Activated CD4-positive, alpha-beta T cell treated with anti-CD3 and anti-CD28 coated beads, Interleukin-2, amount 10 ng/mL, durations not matched to agents 24 days and 14 days (primary cell): ENCODE data around the gene CDKL5. TPM values are rescaled to one million over a fixed set of nuclear protein-coding genes. Genes with fewer than 3 reads are reported as not detected.

Experiments
- DNase-seq: peaks from one replicate; pipeline ENCODE4 v3.0.0; 2022
- H3K27ac Mint-ChIP-seq: one replicate; pipeline ENCODE4 v1.8.0; 2022; ENCODE audit warnings: mild to moderate bottlenecking, mixed read lengths
- H3K27me3 Mint-ChIP-seq: one replicate; pipeline ENCODE4 v1.8.0; 2022; ENCODE audit warnings: mixed read lengths
- H3K36me3 Mint-ChIP-seq: one replicate; pipeline ENCODE4 v1.8.0; 2022; ENCODE audit warnings: low read depth, mild to moderate bottlenecking, mixed read lengths
- H3K4me1 Mint-ChIP-seq: one replicate; pipeline ENCODE4 v1.8.0; 2021; ENCODE audit warnings: mixed read lengths
- H3K4me3 Mint-ChIP-seq: one replicate; pipeline ENCODE4 v1.8.0; 2022; ENCODE audit warnings: mild to moderate bottlenecking, moderate library complexity, mixed read lengths
- H3K9me3 Mint-ChIP-seq: one replicate; pipeline ENCODE4 v1.8.0; 2021; ENCODE audit warnings: mixed read lengths
- intact Hi-C: fragments of 100-400 bp; cut with micrococcal nuclease; formaldehyde crosslinking; loops from one replicate; pipeline ENCODE4 v1.15.1; 2023
- total RNA-seq: library from RNA; stranded (reverse); gene quantifications from 2 replicates; pipeline ENCODE4 v1.2.3, GENCODE V29; 2022

CDKL5 gene
- total RNA-seq, 1 donor from 2014 or later, result 0.23 TPM

- Mint-ChIP-seq H3K4me3 (no peak overlapping the region), H3K4me1 (no peaks in the 10 kb centered on the region), H3K9me3 (no peaks in the 10 kb centered on the region), H3K27ac (no peak overlapping the region), H3K27me3 (no peaks in the 10 kb centered on the region), H3K36me3 (no peaks in the 10 kb centered on the region)
- no peak for DNase-seq
- intact Hi-C loops, result no loop called here
Observed at GRCh38 chrX:18490806-18491555, 65.6 kb downstream of the CDKL5 start.

GRCh38 chrX:18491587-18492340 is 66.4 kb downstream of the CDKL5 start:
- DNase-seq, result no peak
- Mint-ChIP-seq H3K9me3 (no peaks in the 10 kb centered on the region), H3K4me1 (no peaks in the 10 kb centered on the region), H3K4me3 (no peak overlapping the region), H3K27ac (no peak overlapping the region), H3K27me3 (no peaks in the 10 kb centered on the region), H3K36me3 (no peaks in the 10 kb centered on the region)
- intact Hi-C loops, result no loop called here

- no peaks in the 10 kb centered on the region for H3K9me3 Mint-ChIP-seq
Observed at GRCh38 chrX:18534949-18535348, 109.5 kb downstream of the CDKL5 start.

GRCh38 chrX:18537068-18537467 is 111.7 kb downstream of the CDKL5 start:
- no peaks in the 10 kb centered on the region for H3K4me1 Mint-ChIP-seq
- no peaks in the 10 kb centered on the region for H3K27me3 Mint-ChIP-seq
- intact Hi-C loops, result no loop called here
- no peak overlapping the region for H3K4me3 Mint-ChIP-seq
- no peak for DNase-seq
- H3K27ac Mint-ChIP-seq, result no peak overlapping the region
- H3K36me3 Mint-ChIP-seq, result no peaks in the 10 kb centered on the region
- H3K9me3 Mint-ChIP-seq, result no peaks in the 10 kb centered on the region

More at GRCh38 chrX:18534949-18535348, 109.5 kb downstream of the CDKL5 start:
- Mint-ChIP-seq H3K4me1 (no peaks in the 10 kb centered on the region), H3K27ac (no peak overlapping the region), H3K27me3 (no peaks in the 10 kb centered on the region), H3K36me3 (no peaks in the 10 kb centered on the region), H3K4me3 (no peak overlapping the region)
- no peak for DNase-seq
- intact Hi-C loops, result no loop called here

- H3K27me3 Mint-ChIP-seq, result no peaks in the 10 kb centered on the region
- H3K36me3 Mint-ChIP-seq, result no peaks in the 10 kb centered on the region
- intact Hi-C loops, result no loop called here
- H3K27ac Mint-ChIP-seq, result no peak overlapping the region
- no peaks in the 10 kb centered on the region for H3K4me1 Mint-ChIP-seq
- no peaks in the 10 kb centered on the region for H3K9me3 Mint-ChIP-seq
- H3K4me3 Mint-ChIP-seq, result no peak overlapping the region
- DNase-seq, result no peak
Observed at GRCh38 chrX:18537524-18537923, 112.1 kb downstream of the CDKL5 start.

GRCh38 chrX:18542131-18542530 is 116.7 kb downstream of the CDKL5 start:
- intact Hi-C loops, result no loop called here
- Mint-ChIP-seq H3K4me1 (no peaks in the 10 kb centered on the region), H3K9me3 (no peaks in the 10 kb centered on the region), H3K27ac (no peak overlapping the region), H3K4me3 (no peak overlapping the region), H3K27me3 (no peaks in the 10 kb centered on the region), H3K36me3 (no peaks in the 10 kb centered on the region)
- DNase-seq, result no peak

- Mint-ChIP-seq H3K4me1 (no peaks in the 10 kb centered on the region), H3K36me3 (no peaks in the 10 kb centered on the region), H3K27ac (no peak overlapping the region), H3K4me3 (no peak overlapping the region), H3K9me3 (no peaks in the 10 kb centered on the region), H3K27me3 (no peaks in the 10 kb centered on the region)
- no peak for DNase-seq
- intact Hi-C loops, result no loop called here
Observed at GRCh38 chrX:18542905-18543304, 117.5 kb downstream of the CDKL5 start.

- Mint-ChIP-seq H3K27ac (no peak overlapping the region), H3K4me1 (no peaks in the 10 kb centered on the region), H3K27me3 (no peaks in the 10 kb centered on the region), H3K9me3 (no peaks in the 10 kb centered on the region), H3K36me3 (no peaks in the 10 kb centered on the region), H3K4me3 (no peak overlapping the region)
- DNase-seq, result no peak
- intact Hi-C loops, result no loop called here
Observed at GRCh38 chrX:18543738-18544137, 118.3 kb downstream of the CDKL5 start.

- no peak overlapping the region for H3K4me3 Mint-ChIP-seq
- no peaks in the 10 kb centered on the region for H3K4me1 Mint-ChIP-seq
- no peak for DNase-seq
- H3K27ac Mint-ChIP-seq, result no peak overlapping the region
- intact Hi-C loops, result no loop called here
- H3K27me3 Mint-ChIP-seq, result no peaks in the 10 kb centered on the region
- H3K36me3 Mint-ChIP-seq, result no peaks in the 10 kb centered on the region
- H3K9me3 Mint-ChIP-seq, result no peaks in the 10 kb centered on the region
Observed at GRCh38 chrX:18545771-18546170, 120.4 kb downstream of the CDKL5 start.

- intact Hi-C loops, result no loop called here
Observed at GRCh38 chrX:18548996-18549395, 123.6 kb downstream of the CDKL5 start.

GRCh38 chrX:18549643-18550042 is 124.2 kb downstream of the CDKL5 start:
- no peaks in the 10 kb centered on the region for H3K9me3 Mint-ChIP-seq
- no peaks in the 10 kb centered on the region for H3K27me3 Mint-ChIP-seq
- H3K4me3 Mint-ChIP-seq, result no peak overlapping the region
- intact Hi-C loops, result no loop called here
- no peak overlapping the region for H3K27ac Mint-ChIP-seq
- H3K36me3 Mint-ChIP-seq, result no peaks in the 10 kb centered on the region
- no peaks in the 10 kb centered on the region for H3K4me1 Mint-ChIP-seq
- DNase-seq, result no peak

More at GRCh38 chrX:18548996-18549395, 123.6 kb downstream of the CDKL5 start:
- H3K27me3 Mint-ChIP-seq, result no peaks in the 10 kb centered on the region
- H3K36me3 Mint-ChIP-seq, result no peaks in the 10 kb centered on the region
- no peaks in the 10 kb centered on the region for H3K9me3 Mint-ChIP-seq
- no peak for DNase-seq
- H3K27ac Mint-ChIP-seq, result no peak overlapping the region
- no peak overlapping the region for H3K4me3 Mint-ChIP-seq
- no peaks in the 10 kb centered on the region for H3K4me1 Mint-ChIP-seq

- no peaks in the 10 kb centered on the region for H3K4me1 Mint-ChIP-seq
- H3K4me3 Mint-ChIP-seq, result no peak overlapping the region
- DNase-seq, result no peak
- intact Hi-C loops, result no loop called here
- H3K9me3 Mint-ChIP-seq, result no peaks in the 10 kb centered on the region
- H3K36me3 Mint-ChIP-seq, result no peaks in the 10 kb centered on the region
- no peaks in the 10 kb centered on the region for H3K27me3 Mint-ChIP-seq
- H3K27ac Mint-ChIP-seq, result no peak overlapping the region
Observed at GRCh38 chrX:18557879-18558278, 132.5 kb downstream of the CDKL5 start.

GRCh38 chrX:18558799-18559198 is 133.4 kb downstream of the CDKL5 start:
- Mint-ChIP-seq H3K4me1 (no peaks in the 10 kb centered on the region), H3K36me3 (no peaks in the 10 kb centered on the region), H3K27ac (no peak overlapping the region), H3K9me3 (no peaks in the 10 kb centered on the region), H3K4me3 (no peak overlapping the region), H3K27me3 (no peaks in the 10 kb centered on the region)
- DNase-seq, result no peak
- intact Hi-C loops, result no loop called here

- no peaks in the 10 kb centered on the region for H3K36me3 Mint-ChIP-seq
- no peaks in the 10 kb centered on the region for H3K9me3 Mint-ChIP-seq
- no peaks in the 10 kb centered on the region for H3K4me1 Mint-ChIP-seq
- no peaks in the 10 kb centered on the region for H3K27me3 Mint-ChIP-seq
- H3K27ac Mint-ChIP-seq, result no peak overlapping the region
- H3K4me3 Mint-ChIP-seq, result no peak overlapping the region
- intact Hi-C loops, result no loop called here
- no peak for DNase-seq
Observed at GRCh38 chrX:18561020-18561419, 135.6 kb downstream of the CDKL5 start.
